Stomach (tissue), 4 donors: ENCODE data around the gene EPHB1.

Experiments
- CTCF ChIP-seq, 7 experiments: fragments of 450-650 bp in 4 of 7; fragments of 200-600 bp in 3 of 7; sonication (generic) in 3 of 7; IDR thresholded peaks; one replicate each; pipeline ENCODE4 v1.5.1; 2016 to 2019; ENCODE audit warnings: antibody characterized with exemption in 7 of 7, control low read depth in 2 of 7, mild to moderate bottlenecking in 1 of 7
- POLR2AphosphoS5 ChIP-seq, 3 donors: sonication (generic); formaldehyde crosslinking; IDR thresholded peaks; one replicate each; pipeline ENCODE4 v1.6.1; 2016; ENCODE audit warnings: antibody characterized with exemption in 3 of 3

- TF ChIP-seq POLR2AphosphoS5 (IDR thresholded peaks at IDR 0.05) (no peak), CTCF (IDR thresholded peaks at IDR 0.05) (no peak)
Measured at GRCh38 chr3:135301670-135302069, 506.6 kb downstream of the EPHB1 start.
